ENCODE measurements around the gene CPNE8.

- TF ChIP-seq CTCF (IDR thresholded peaks at IDR 0.05) (no peak), POLR2A (IDR thresholded peaks at IDR 0.05) (no peak)
Observed at GRCh38 chr12:38648813-38649212, 256.6 kb downstream of the CPNE8 start.
